HEK293 (cell line): ENCODE data around the gene BRSK1.

Experiments used
- HIC1 ChIP-seq: fragments of 450-650 bp; formaldehyde crosslinking; IDR thresholded peaks from 2 replicates; pipeline ENCODE4 v1.5.1; 2016; ENCODE audit warnings: missing biosample characterization, missing genetic modification characterization
- KLF17 ChIP-seq: fragments of 450-650 bp; formaldehyde crosslinking; IDR thresholded peaks from 2 replicates; pipeline ENCODE4 v1.5.1; 2016; ENCODE audit warnings: missing biosample characterization, missing genetic modification characterization
- KLF7 ChIP-seq: fragments of 450-650 bp; formaldehyde crosslinking; IDR thresholded peaks from 2 replicates; pipeline ENCODE4 v1.5.1; 2016; ENCODE audit warnings: missing biosample characterization, missing genetic modification characterization, borderline replicate concordance
- KLF8 ChIP-seq: fragments of 450-650 bp; formaldehyde crosslinking; IDR thresholded peaks from 2 replicates; pipeline ENCODE4 v1.5.1; 2016; ENCODE audit warnings: missing biosample characterization, missing genetic modification characterization
- PRDM10 ChIP-seq: fragments of 450-650 bp; formaldehyde crosslinking; IDR thresholded peaks from 2 replicates; pipeline ENCODE4 v1.5.1; 2016; ENCODE audit warnings: missing biosample characterization, missing genetic modification characterization
- RBAK ChIP-seq: fragments of 450-650 bp; formaldehyde crosslinking; IDR thresholded peaks from 2 replicates; pipeline ENCODE4 v1.5.1; 2016; ENCODE audit warnings: missing biosample characterization, missing genetic modification characterization
- REPIN1 ChIP-seq: fragments of 450-650 bp; formaldehyde crosslinking; IDR thresholded peaks from 2 replicates; pipeline ENCODE4 v1.5.1; 2017; ENCODE audit warnings: missing biosample characterization, missing genetic modification characterization, low read depth
- SP3 ChIP-seq: fragments of 450-650 bp; formaldehyde crosslinking; IDR thresholded peaks from 2 replicates; pipeline ENCODE4 v1.5.1; 2016; ENCODE audit warnings: missing biosample characterization, missing genetic modification characterization
- YY1 ChIP-seq: fragments of 450-650 bp; formaldehyde crosslinking; IDR thresholded peaks from 2 replicates; pipeline ENCODE4 v1.5.1; 2018; ENCODE audit warnings: missing biosample characterization, missing genetic modification characterization
- YY2 ChIP-seq: fragments of 450-650 bp; formaldehyde crosslinking; IDR thresholded peaks from 2 replicates; pipeline ENCODE4 v1.5.1; 2016; ENCODE audit warnings: missing biosample characterization, missing genetic modification characterization
- ZBTB17 ChIP-seq: fragments of 450-650 bp; formaldehyde crosslinking; IDR thresholded peaks from 2 replicates; pipeline ENCODE4 v1.5.1; 2016; ENCODE audit warnings: missing biosample characterization, missing genetic modification characterization
- ZBTB26 ChIP-seq: fragments of 450-650 bp; formaldehyde crosslinking; optimal IDR thresholded peaks from 2 replicates; pipeline ENCODE3; 2016; ENCODE audit warnings: missing biosample characterization, mild to moderate bottlenecking, missing genetic modification characterization
- ZBTB7A ChIP-seq: fragments of 450-650 bp; formaldehyde crosslinking; IDR thresholded peaks from 2 replicates; pipeline ENCODE4 v1.5.1; 2016; ENCODE audit warnings: low read depth, missing biosample characterization, missing genetic modification characterization
- ZEB2 ChIP-seq: fragments of 450-650 bp; formaldehyde crosslinking; IDR thresholded peaks from 2 replicates; pipeline ENCODE4 v1.5.1; 2016; ENCODE audit warnings: missing biosample characterization, missing genetic modification characterization
- ZFHX2 ChIP-seq: fragments of 450-650 bp; formaldehyde crosslinking; conservative IDR thresholded peaks from 2 replicates; pipeline ENCODE4 v1.5.1; 2016; ENCODE audit warnings: missing biosample characterization, missing genetic modification characterization
- ZNF202 ChIP-seq: fragments of 450-650 bp; formaldehyde crosslinking; IDR thresholded peaks from 2 replicates; pipeline ENCODE4 v1.5.1; 2016; ENCODE audit warnings: missing biosample characterization, missing genetic modification characterization, borderline replicate concordance
- ZNF24 ChIP-seq: fragments of 450-650 bp; formaldehyde crosslinking; IDR thresholded peaks from 2 replicates; pipeline ENCODE4 v1.5.1; 2016; ENCODE audit warnings: missing biosample characterization, missing genetic modification characterization
- ZNF362 ChIP-seq: fragments of 450-650 bp; formaldehyde crosslinking; IDR thresholded peaks from 2 replicates; pipeline ENCODE4 v1.5.1; 2016; ENCODE audit warnings: missing biosample characterization, missing genetic modification characterization
- ZNF37A ChIP-seq: fragments of 450-650 bp; IDR thresholded peaks from 2 replicates; pipeline ENCODE4 v1.5.1; 2018; ENCODE audit warnings: missing biosample characterization, missing genetic modification characterization
- ZNF510 ChIP-seq: fragments of 450-650 bp; formaldehyde crosslinking; IDR thresholded peaks from 2 replicates; pipeline ENCODE4 v1.5.1; 2018; ENCODE audit warnings: mild to moderate bottlenecking, missing genetic modification characterization, missing biosample characterization; ENCODE audit not compliant: insufficient replicate concordance
- ZNF580 ChIP-seq: fragments of 450-650 bp; formaldehyde crosslinking; IDR thresholded peaks from 2 replicates; pipeline ENCODE4 v1.5.1; 2016; ENCODE audit warnings: missing biosample characterization, missing genetic modification characterization
- ZNF629 ChIP-seq: fragments of 450-650 bp; formaldehyde crosslinking; IDR thresholded peaks from 2 replicates; pipeline ENCODE4 v1.5.1; 2017; ENCODE audit warnings: missing biosample characterization, missing genetic modification characterization
- ZNF645 ChIP-seq: fragments of 450-650 bp; formaldehyde crosslinking; IDR thresholded peaks from 2 replicates; pipeline ENCODE4; 2016; ENCODE audit warnings: missing biosample characterization, missing genetic modification characterization
- ZNF660 ChIP-seq: fragments of 450-650 bp; IDR thresholded peaks from 2 replicates; pipeline ENCODE4 v1.5.1; 2018; ENCODE audit warnings: missing biosample characterization, mild to moderate bottlenecking, missing genetic modification characterization
- ZNF664 ChIP-seq: fragments of 450-650 bp; formaldehyde crosslinking; IDR thresholded peaks from 2 replicates; pipeline ENCODE4 v1.5.1; 2016; ENCODE audit warnings: missing biosample characterization, missing genetic modification characterization
- ZNF707 ChIP-seq: fragments of 450-650 bp; formaldehyde crosslinking; IDR thresholded peaks from 2 replicates; pipeline ENCODE4 v1.5.1; 2016; ENCODE audit warnings: missing biosample characterization, missing genetic modification characterization
- ZNF747 ChIP-seq: fragments of 450-650 bp; formaldehyde crosslinking; IDR thresholded peaks from 2 replicates; pipeline ENCODE4 v1.5.1; 2016; ENCODE audit warnings: missing biosample characterization, missing genetic modification characterization
- ZSCAN16 ChIP-seq: fragments of 450-650 bp; formaldehyde crosslinking; IDR thresholded peaks from 2 replicates; pipeline ENCODE4 v1.5.1; 2016; ENCODE audit warnings: missing biosample characterization, missing genetic modification characterization
- ZXDB ChIP-seq: fragments of 450-650 bp; formaldehyde crosslinking; IDR thresholded peaks from 2 replicates; pipeline ENCODE4 v1.5.1; 2016; ENCODE audit warnings: missing biosample characterization, missing genetic modification characterization

BRSK1 gene

GRCh38 chr19:55279770-55280643, 3.8 kb upstream of the BRSK1 start, which contains the start of gene HSPBP1 (continued):
- TF ChIP-seq ZEB2, result peak; percentile 86
- peak; percentile 98 for TF ChIP-seq YY2 (tag by site-specific recombination)
- TF ChIP-seq ZFHX2 (tag by site-specific recombination), result peak; percentile 49
- TF ChIP-seq ZNF580 (tag by site-specific recombination), result peak; percentile 99
- TF ChIP-seq PRDM10 (tag by site-specific recombination), result peak; percentile 92
- TF ChIP-seq ZNF629, result peak; percentile 95
- TF ChIP-seq HIC1 (tag by site-specific recombination), result peak; percentile 97
- TF ChIP-seq ZNF362 (tag by site-specific recombination), result no peak
- peak; percentile 75 for TF ChIP-seq ZBTB17
- TF ChIP-seq REPIN1, result no peak
- TF ChIP-seq ZNF664, result no peak
- peak; percentile 90 for TF ChIP-seq KLF8 (tag by site-specific recombination)
- TF ChIP-seq ZNF24 (tag by site-specific recombination), result 0 out of 2 replicates have a peak, but pooled peaks have one; percentile 39
- TF ChIP-seq ZNF202 (tag by site-specific recombination), result no peak
- TF ChIP-seq YY1 (tag by site-specific recombination), result peak; percentile 92
- TF ChIP-seq KLF17 (tag by site-specific recombination), result peak; percentile 53; the same call in 1 of the 2 replicates
- TF ChIP-seq RBAK, result no peak
- peak; percentile 72; the same call in 1 of the 2 replicates for TF ChIP-seq KLF7 (tag by site-specific recombination)
- peak; percentile 98 for TF ChIP-seq SP3 (tag by site-specific recombination)
- no peak for TF ChIP-seq ZNF37A (tag by site-specific recombination)
- TF ChIP-seq ZNF747 (tag by site-specific recombination), result no peak
- peak; percentile 73 for TF ChIP-seq ZBTB7A (tag by site-specific recombination)
- peak; percentile 82 for TF ChIP-seq ZXDB
- peak; percentile 23 for TF ChIP-seq ZBTB26
- TF ChIP-seq ZNF510 (tag by site-specific recombination), result no peak
- TF ChIP-seq ZSCAN16 (tag by site-specific recombination), result no peak
- TF ChIP-seq ZNF660 (tag by site-specific recombination), result peak; percentile 74
- no peak for TF ChIP-seq ZNF707 (tag by site-specific recombination)
- no peak for TF ChIP-seq ZNF645 (tag by site-specific recombination)
